Stimulated activated CD8-positive, alpha-beta memory T cell treated with anti-CD3 and anti-CD28 coated beads, Interleukin-2, amount 100 ng/mL, for 1 hour (primary cell): ENCODE data around the gene RORC.
"Not testable (repeated sequence)": the region's sequence is repeated elsewhere in the genome, so short reads cannot be mapped to it uniquely, and the experiment has no call there.

Source experiments
- DNase-seq, 2 donors: peaks; one replicate each; pipeline ENCODE4 v3.0.0-alpha.2; 2020; ENCODE audit warnings: low read depth in 2 of 2

RORC gene

GRCh38 chr1:151831605-151832004, at the start of gene RORC:
TSS of gene RORC (minus strand) at chr1:151831802. CDS start at chr1:151831764, 38 bp downstream.
- no peak for DNase-seq

- DNase-seq = no peak
These were observed 44.0 kb upstream of the RORC start for GRCh38 chr1:151875419-151876097.

DNA sequence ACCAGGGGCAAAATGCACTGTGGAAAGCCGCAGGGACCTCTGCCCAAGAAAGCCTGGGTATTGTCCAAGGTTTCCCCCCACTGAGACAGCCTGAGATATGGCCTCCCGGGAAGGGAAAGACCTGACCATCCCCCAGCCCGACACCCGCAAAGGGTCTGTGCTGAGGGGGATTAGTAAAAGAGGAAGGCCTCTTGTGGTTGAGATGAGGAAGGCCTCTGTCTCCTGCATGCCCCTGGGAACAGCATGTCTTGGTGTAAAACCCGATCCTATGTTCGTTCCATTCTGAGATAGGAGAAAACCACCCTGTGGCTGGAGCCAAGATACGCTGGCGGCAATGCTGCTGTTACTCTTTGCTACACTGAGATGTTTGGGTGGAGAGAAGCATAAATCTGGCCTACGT, 41.2 kb upstream of the RORC start:
- DNase-seq = not testable (repeated sequence)

DNA sequence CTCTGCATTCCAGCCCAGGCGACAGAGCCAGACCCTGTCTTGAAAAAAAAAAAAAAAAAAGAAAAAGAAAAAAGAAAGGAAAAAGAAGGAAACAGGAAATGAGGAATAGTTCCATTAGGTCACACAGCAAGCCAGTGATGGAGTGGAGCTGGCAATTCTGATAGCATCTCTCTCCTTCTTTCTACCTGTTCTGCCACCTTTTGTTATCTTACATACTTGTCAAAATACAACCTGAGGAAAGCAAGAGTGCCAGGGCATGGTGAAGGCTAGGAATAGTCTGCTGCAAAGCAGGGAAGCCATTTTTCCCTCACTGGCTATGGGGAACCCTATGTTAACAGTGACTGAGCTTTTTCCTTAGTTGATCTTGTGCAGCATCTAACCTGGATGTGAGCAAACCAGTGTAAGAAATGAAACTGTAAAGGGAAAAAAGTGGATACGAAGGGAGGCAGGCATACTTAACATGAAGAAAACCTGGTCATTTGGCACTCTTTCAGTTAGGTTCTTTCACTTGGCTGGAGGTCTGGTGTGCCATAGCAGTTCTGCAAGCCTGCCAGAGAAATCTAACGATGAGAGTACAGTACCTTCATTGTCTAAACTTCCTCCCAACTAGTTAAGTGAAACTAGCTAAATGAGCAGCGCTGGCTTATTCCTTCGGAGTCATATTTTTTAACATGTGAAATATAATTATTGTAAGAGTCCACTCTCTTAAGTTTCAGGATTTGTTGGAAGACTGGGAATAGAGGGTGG, 39.9 kb upstream of the RORC start:
- no peak for DNase-seq

DNA sequence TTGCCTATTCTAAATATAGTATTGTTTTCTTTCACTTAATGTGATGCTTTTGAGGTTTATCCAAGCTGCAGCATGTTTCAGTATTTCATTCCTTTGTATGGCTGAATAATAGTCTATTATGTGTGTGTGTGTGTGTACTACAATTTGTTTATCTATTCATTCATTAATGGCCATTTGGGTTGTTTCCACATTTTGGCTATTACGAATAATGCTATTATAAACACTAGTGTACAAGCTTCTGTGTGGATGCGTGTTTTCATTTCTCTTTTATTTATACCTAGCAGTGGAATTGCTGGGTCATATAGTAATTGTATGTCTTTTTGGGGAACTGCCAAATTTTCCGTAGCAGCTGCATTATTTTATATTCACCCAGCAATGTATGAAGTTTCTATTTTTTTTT, 36.9 kb upstream of the RORC start:
- DNase-seq = no peak

- DNase-seq = no peak
These were observed 36.3 kb upstream of the RORC start for GRCh38 chr1:151867765-151868411.

GRCh38 chr1:151867321-151867720, 35.7 kb upstream of the RORC start:
- no peak for DNase-seq

- no peak for DNase-seq
These were observed 32.8 kb upstream of the RORC start for GRCh38 chr1:151864411-151864810.

DNA sequence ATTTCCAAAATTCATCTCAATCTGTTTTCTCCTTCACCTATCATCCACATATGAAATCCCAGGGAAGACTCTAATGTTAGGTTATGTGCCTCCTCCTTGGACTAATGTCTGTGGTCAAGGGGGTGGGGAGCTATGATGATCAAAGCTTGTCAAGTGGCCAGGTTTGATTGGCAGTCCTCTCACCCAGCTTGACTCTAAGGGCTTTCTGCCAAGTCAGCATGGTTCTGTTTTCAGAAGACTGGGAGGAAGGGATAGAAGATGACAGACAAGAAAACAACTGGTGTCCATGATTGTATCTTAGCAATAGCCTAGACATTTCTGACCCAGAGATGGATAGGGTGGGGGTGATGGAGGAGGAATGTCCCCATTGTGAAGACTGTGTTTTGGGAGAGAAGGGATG, 31.0 kb upstream of the RORC start:
- DNase-seq = no peak

GRCh38 chr1:151860504-151861187, 29.0 kb upstream of the RORC start:
- DNase-seq = no peak

- no peak for DNase-seq
These were observed 28.3 kb upstream of the RORC start for GRCh38 chr1:151859891-151860293.

DNA sequence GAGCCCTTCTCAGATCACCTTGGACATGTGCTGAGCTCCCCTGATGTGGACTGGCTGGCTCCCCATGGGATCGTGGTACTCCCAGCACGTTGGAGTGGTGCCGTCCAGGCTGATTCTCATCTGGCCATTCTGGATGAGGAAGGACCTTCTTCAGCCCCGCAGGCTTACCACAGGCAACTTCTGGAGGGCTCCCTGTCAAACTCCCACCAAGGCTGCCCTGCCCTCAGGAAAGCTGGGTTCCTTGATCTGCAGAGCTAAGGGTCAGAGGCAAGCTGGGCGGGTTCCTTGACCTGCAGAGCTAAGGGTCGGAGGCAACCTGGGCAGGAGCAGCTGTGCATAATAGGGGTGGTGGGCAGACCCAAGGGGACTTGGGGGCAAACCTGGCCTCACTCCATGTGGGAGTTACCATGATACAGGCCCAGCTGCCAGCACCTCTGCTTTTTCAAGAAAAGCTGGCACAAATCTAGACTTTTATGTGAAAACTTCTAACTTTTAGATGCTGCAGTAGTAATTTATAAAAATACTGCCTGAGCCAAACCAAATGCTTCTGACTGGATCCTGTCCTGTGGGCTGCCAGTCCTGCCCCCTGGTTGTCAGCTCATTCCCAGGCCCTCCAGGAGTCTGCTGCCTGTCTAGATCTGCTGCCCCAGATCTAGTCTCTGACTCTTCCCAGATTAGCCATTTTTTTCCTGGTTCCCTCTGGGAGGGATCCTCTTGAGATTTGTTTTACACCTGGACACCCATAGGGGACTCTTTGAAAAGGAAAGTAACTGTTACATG, 27.5 kb upstream of the RORC start:
- no peak for DNase-seq

DNA sequence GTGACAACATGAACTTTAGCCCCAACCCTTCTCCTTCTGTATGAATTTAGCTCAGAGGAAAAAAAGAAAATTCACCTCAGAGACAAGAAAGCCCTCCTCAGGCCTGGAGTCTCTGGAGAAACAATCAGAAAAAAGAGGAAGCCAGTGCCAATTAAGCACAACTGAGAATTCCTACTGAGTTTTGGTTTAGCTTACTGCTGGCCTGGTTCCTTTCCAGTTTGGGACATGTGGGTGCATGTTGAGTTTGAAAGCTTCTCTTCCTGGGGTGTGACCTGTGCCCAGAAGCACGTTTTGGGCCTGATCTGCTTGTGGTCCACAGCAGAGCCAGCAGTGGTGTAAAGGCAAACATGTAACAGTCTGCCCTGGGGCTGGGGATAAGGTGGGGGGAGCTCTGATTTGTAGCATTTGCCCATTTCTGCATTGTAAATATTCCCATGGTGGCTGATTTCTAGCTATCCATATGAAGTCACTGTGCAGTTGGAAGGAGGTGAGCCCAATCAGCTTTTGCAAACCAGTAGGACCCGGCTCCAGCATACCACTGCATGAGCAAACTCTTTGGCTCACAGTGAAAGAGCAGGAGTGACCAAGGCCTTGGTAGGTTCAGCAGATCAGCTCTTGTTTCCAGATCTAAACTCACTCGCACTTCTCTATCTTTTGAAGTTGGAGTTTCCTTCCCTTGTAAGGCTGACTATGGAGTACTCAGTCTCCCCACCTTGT, 26.6 kb upstream of the RORC start:
- DNase-seq = no peak

- DNase-seq = no peak
These were observed 24.3 kb upstream of the RORC start for GRCh38 chr1:151855933-151856332.

GRCh38 chr1:151855516-151855915, 23.9 kb upstream of the RORC start:
- DNase-seq = not testable (repeated sequence)

DNA sequence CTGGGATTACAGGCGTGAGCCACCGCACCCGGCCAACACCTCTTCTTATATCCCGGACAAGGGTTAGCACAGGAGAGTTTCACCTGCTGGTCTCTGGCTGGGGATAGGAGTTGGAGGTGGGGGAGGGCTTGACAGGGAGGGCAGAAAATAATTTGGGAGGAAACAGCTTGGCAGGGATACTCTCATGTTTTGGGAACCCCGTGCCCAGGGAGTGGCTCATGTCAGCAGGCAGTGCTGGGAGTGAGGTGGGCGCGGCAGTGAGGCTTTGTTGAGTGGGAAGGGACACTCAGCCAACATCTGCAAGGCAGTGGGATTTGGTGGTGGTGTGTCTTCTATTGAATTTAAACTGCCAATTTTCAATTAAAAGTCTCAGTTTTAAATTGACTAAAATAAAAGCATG, 23.1 kb upstream of the RORC start:
- DNase-seq = no peak

DNA sequence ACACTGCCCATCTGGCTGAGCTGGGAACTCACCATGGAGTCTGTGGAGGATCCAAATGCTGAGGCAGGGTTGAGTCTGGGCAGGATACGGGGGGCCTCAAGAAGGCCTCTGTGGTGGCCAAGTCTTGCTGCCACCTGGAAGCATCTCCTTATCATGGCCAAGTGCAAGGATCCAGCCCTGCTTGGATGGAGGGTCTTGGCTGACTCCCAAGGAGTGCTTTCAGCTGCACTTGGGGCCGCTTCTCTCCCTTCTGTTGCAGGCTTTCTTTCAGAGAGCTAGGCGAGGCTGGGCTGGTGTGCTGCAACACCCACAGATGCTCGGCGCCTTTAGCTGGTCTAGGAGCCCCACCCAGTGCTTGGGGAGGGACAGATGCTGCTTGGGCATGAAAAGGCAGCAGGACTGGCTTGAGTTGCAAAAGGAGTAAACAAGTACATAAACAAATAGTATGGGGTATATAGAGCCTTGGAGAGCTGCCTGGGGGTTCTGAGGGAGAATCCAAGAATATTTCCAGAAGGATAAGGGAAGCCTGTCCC, 21.9 kb upstream of the RORC start, which contains the start of gene THEM5:
TSS of gene THEM5 (minus strand) at position 302 of the 533 bp plus-strand sequence. CDS start at position 155, 147 bp downstream.
- DNase-seq = no peak

DNA sequence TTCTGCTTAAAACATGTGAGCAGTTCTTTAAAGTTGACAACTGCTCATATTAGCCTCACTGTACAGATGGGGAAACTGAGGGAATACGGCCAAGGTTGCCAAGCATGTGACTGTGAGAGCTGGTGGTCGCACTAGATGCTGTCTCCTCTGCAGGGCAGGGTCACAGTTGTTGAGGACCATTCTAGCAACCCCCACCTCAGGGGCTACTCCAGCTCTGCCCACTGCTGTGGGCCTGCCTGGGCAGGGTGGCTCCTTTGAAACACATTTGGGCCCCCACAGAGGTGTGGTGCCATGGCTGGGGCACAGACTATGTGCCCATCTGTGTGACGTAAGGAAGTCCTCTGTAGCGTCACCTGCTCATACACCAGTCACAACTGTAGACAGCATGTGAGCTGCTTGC, 21.1 kb upstream of the RORC start:
- no peak for DNase-seq

GRCh38 chr1:151851886-151852285, 20.3 kb upstream of the RORC start:
- no peak for DNase-seq

DNA sequence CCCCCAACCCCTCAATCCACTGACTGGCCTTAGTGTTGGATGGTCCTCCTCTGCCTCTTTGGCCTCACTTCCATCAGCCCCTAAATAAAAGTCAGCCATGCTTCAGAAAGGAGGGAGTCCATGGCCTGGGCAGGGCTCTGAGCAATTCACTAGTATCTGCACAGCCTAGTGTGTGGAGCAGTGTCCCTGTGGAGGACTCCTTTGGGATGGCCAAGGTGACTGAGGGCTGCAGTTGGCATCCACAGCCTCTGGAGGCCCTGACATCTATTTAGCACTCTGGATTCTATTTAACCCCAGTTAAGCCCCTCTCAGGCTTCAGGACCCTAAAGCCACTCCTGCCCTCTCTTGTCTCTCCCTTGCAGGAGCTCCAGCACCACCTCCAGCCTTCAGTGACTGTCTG, 18.3 kb upstream of the RORC start:
- DNase-seq = no peak

GRCh38 chr1:151849126-151849525, 17.5 kb upstream of the RORC start:
- no peak for DNase-seq
